Chondrocyte (in vitro differentiated cells): Measurements from ENCODE around the gene MIB2. TPM values are rescaled to one million over a fixed set of nuclear protein-coding genes. Genes with fewer than 3 reads are reported as not detected.

Source experiments
- DNase-seq: peaks from one replicate; pipeline ENCODE4 v3.0.0; 2021; ENCODE audit warnings: mixed read lengths, low spot score
- H3K27ac Mint-ChIP-seq: one replicate; pipeline ENCODE4 v1.8.0; 2021; ENCODE audit warnings: mild to moderate bottlenecking, moderate library complexity, mixed read lengths; ENCODE audit not compliant: unreplicated experiment
- H3K27me3 Mint-ChIP-seq: 2 replicates; pipeline ENCODE4 v1.8.0; 2021; ENCODE audit warnings: low read depth, mixed read lengths
- H3K36me3 Mint-ChIP-seq: 2 replicates; pipeline ENCODE4 v1.8.0; 2021; ENCODE audit warnings: low read depth, mixed read lengths
- H3K4me1 Mint-ChIP-seq: 2 replicates; pipeline ENCODE4 v1.8.0; 2021; ENCODE audit warnings: low read depth, mild to moderate bottlenecking, mixed read lengths
- H3K4me3 Mint-ChIP-seq: one replicate; pipeline ENCODE4 v1.8.0; 2021; ENCODE audit warnings: mild to moderate bottlenecking, moderate library complexity, mixed read lengths; ENCODE audit not compliant: unreplicated experiment
- H3K9me3 Mint-ChIP-seq: 2 replicates; pipeline ENCODE4 v1.8.0; 2021; ENCODE audit warnings: low read depth, mixed read lengths
- CTCF ChIP-seq: fragments of 200-600 bp; sonication (generic); IDR thresholded peaks from 2 replicates; pipeline ENCODE4 v1.5.0; 2021; ENCODE audit warnings: antibody characterized with exemption, mild to moderate bottlenecking, moderate library complexity
- total RNA-seq: library from RNA; stranded (reverse); gene quantifications from 3 replicates; pipeline ENCODE4 v1.2.1, GENCODE V29; 2021

MIB2 gene
- total RNA-seq, 1 donor from 2014 or later: 73.8 TPM

GRCh38 chr1:1602304-1602967 lies 12.9 kb upstream of the MIB2 start:
- Mint-ChIP-seq H3K4me3 (no peak overlapping the region), H3K4me1 (peaks cover 11% of the 10 kb centered on the region), H3K27ac (no peak overlapping the region), H3K27me3 (peaks cover 8% of the 10 kb centered on the region), H3K9me3 (no peaks in the 10 kb centered on the region), H3K36me3 (no peaks in the 10 kb centered on the region)
- DNase-seq: no peak
- TF ChIP-seq CTCF: no peak

GRCh38 chr1:1602968-1603506 lies 12.3 kb upstream of the MIB2 start:
- peaks cover 5% of the 10 kb centered on the region for H3K27me3 Mint-ChIP-seq
- TF ChIP-seq CTCF: no peak
- no peak overlapping the region for H3K27ac Mint-ChIP-seq
- DNase-seq: peak; percentile 82
- H3K36me3 Mint-ChIP-seq: no peaks in the 10 kb centered on the region
- H3K4me3 Mint-ChIP-seq: no peak overlapping the region
- no peaks in the 10 kb centered on the region for H3K9me3 Mint-ChIP-seq
- peaks cover 5% of the 10 kb centered on the region for H3K4me1 Mint-ChIP-seq

GRCh38 chr1:1603671-1604373 lies 11.5 kb upstream of the MIB2 start:
- no peak for DNase-seq
- Mint-ChIP-seq H3K9me3 (no peaks in the 10 kb centered on the region), H3K4me1 (peaks cover 3% of the 10 kb centered on the region), H3K27ac (no peak overlapping the region), H3K27me3 (peaks cover 2% of the 10 kb centered on the region), H3K36me3 (no peaks in the 10 kb centered on the region), H3K4me3 (no peak overlapping the region)
- no peak for TF ChIP-seq CTCF

DNA sequence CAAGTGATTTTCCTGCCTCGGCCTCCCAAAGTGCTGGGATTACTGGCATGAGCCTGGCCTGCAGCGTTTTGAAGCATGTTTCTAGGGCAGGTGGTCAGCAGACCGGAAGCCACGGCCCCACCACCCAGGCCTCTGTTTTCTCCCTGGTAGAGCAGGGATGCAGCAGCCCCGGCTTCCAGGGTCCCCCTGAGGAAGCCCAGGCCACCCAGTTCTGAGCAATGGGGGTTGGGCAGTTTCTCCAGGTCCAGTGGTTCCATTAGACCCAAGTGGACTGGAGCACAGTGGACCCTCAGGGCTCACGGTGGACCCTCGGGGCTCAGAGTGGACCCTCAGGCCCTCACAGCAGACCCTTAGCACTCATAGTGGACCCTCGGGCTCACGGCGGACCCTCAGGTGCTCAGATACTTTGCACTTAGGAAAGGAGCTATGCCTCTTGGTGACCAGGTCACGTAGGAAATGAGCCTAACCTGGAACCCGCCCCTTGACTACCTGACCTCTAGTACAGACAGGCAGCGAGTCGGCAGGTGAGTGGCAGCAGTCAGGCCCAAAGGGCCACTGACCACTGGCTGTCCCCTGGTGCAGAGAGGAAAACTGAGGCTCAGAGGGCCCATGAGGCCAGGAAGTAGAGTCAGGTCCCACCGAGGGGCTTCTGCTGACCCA lies 10.8 kb upstream of the MIB2 start:
- Mint-ChIP-seq H3K27ac (no peak overlapping the region), H3K27me3 (no peaks in the 10 kb centered on the region), H3K9me3 (no peaks in the 10 kb centered on the region), H3K36me3 (no peaks in the 10 kb centered on the region), H3K4me1 (no peaks in the 10 kb centered on the region), H3K4me3 (no peak overlapping the region)
- TF ChIP-seq CTCF: no peak
- DNase-seq: peak; percentile 89

DNA sequence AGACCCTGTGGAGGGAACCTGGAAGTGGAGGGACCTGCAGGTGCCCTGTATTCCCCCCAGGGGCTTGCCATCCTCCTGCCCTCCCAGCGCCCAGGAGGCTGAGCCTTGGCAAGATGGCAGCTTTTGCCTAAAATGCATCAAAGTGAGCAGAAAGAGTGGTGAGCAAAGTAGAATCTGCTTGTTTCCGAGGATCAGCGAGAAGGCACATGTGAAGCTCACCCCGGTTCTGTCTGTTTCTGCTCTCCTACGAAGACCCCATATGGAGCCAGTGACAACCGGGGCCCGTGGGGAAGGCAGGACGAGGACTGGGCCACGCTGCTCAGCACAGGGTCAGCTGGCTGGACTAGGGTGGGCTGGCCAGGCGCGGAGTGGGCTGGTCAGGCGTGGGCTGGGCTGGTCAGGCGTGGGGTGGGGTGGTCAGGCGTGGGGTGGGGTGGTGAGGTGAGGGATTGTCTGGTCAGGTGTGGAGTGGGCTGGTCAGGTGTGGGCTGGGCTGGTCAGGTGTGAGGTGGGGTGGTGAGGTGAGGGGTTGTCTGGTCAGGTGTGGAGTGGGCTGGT lies 10.2 kb upstream of the MIB2 start:
- no peak for DNase-seq
- H3K27me3 Mint-ChIP-seq: no peaks in the 10 kb centered on the region
- no peaks in the 10 kb centered on the region for H3K9me3 Mint-ChIP-seq
- H3K36me3 Mint-ChIP-seq: no peaks in the 10 kb centered on the region
- H3K4me3 Mint-ChIP-seq: no peak overlapping the region
- no peak for TF ChIP-seq CTCF
- no peaks in the 10 kb centered on the region for H3K4me1 Mint-ChIP-seq
- H3K27ac Mint-ChIP-seq: no peak overlapping the region
